ENCODE data around the gene PLEKHA4.
"Not testable (repeated sequence)": the region's sequence is repeated elsewhere in the genome, so short reads cannot be mapped to it uniquely, and the experiment has no call there.

The PLEKHA4 gene

DNA sequence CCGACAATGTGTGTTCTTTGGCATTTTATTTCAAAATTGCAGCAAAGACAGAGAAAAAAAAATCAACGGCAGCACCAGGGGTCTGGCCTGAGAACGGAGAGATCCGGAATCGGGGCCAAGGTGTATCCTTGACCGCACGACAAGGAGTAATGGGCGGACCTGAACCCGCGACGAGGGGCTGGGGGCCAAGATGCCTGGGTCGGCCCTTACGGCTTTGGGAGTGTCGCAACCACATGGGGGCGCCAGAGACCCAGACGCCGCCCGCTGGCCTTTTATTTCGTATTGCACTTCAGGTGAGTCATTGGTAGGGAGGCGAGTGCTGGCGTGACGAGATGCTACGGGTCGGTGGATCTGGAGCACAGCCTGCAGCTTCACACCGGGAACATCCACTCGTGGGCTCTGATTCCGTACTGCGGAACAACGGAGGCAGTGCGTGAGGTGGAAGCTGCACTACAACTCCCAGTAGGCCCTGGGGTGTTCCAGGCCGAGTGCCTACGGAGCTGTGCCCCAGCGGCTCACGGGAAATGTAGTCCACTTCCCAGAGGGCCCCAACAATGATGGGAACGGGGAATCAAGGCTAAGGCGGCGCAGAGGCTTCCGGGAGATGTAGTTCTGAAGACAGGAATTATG, 73.2 kb downstream of the PLEKHA4 start:
- DNase-seq = peak; percentile 80 to 81

DNA sequence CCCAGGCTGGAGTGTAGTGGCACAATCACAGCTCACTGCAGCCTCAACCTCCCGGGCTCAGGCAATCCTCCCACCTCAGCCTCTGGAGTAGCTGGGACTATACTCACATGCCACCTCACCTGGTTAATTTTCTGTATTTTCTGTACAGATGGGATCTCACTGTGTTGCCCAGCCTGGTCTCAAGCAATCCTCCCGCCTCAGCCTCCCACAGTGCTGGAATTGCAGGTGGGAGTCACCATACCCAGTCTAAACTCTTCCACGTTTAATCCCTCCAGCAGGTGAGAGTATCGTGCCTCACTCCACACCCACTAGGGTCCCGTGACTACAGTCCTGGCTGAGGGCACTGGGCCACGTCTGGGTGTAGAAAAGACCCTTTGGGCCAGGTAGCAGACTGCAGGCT, 74.1 kb downstream of the PLEKHA4 start:
- DNase-seq = no peak

DNA sequence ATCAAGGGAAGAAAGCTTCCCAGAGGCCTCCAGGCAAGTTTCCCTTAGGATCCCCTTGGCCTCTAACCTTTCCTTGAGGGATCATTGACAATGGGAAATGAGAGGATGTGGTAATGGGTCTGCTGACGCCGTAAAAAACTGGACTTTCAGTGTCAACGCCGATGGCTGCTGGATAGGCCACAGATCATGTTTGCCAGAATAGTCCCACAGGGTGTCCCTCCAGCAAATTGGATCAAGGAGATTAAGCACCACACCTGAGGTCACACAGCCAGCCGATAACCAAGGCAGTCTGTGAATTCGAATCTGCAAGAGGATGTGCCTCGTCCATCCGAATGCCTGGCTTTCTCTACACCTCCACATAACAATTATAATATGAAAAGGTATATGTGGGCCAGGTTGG, 75.1 kb downstream of the PLEKHA4 start:
- no peak for DNase-seq

DNA sequence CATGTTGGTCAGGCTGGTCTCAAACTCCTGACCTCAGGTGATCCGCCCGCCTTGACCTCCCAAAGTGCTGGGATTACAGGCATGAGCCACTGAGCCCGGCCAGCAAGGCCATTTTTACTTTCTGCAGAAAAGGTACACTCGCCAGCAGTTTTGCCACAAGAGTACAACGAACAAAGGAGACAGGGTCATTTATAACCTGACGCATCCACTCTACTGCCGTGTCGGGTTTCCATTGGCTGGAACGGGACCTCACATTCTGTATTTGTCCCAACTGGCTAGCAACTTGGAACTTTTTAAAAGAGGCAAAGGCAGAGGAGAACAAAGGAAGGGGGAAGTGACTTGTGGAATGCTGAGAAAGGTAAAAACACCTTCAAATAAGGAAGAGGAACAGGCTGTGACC, 81.1 kb downstream of the PLEKHA4 start:
- DNase-seq = not testable (repeated sequence)
